Measurements from ENCODE around the gene RNF181. TPM values are rescaled to one million over a fixed set of nuclear protein-coding genes. Genes with fewer than 3 reads are reported as not detected.

Gene RNF181
- total and polyA plus RNA-seq, 2 of the 13 experiments (the other 11 are each of a cell fraction or from before 2014, with no cell fraction given) = 224 to 578 TPM

- no peak; the same call in 1 of the 2 replicates for TF ChIP-seq ZNF609 (CRISPR knock-in tag; IDR thresholded peaks at IDR 0.05; ENCODE audit: borderline replicate concordance)
- TF ChIP-seq ZNF543 (CRISPR knock-in tag; IDR thresholded peaks at IDR 0.05) = peak; percentile 40; the same call in 1 of the 2 replicates
- no peak; the same call in 1 of the 2 replicates for TF ChIP-seq ZNF501 (CRISPR knock-in tag; IDR thresholded peaks at IDR 0.05)
- 0 out of 2 replicates have a peak, but pooled peaks have one; percentile 28 for TF ChIP-seq SRY (CRISPR knock-in tag; IDR thresholded peaks at IDR 0.05)
- no peak; the same call in 1 of the 2 replicates for TF ChIP-seq TGIF2 (CRISPR knock-in tag; IDR thresholded peaks at IDR 0.05)
- TF ChIP-seq POLR2AphosphoS5 (IDR thresholded peaks at IDR 0.05; ENCODE audit: low read depth, low read length) = 0 out of 2 replicates have a peak, but pooled peaks have one; percentile 15
- peak; percentile 59; the same call in 1 of the 2 replicates for TF ChIP-seq ZNF230 (CRISPR knock-in tag; IDR thresholded peaks at IDR 0.05)
- TF ChIP-seq SSRP1 (CRISPR knock-in tag; IDR thresholded peaks at IDR 0.05) = peak; percentile 36; the same call in 1 of the 2 replicates
- TF ChIP-seq FOXM1 (CRISPR knock-in tag; IDR thresholded peaks at IDR 0.05) = no peak
- no peak for TF ChIP-seq CREBL2 (CRISPR knock-in tag; IDR thresholded peaks at IDR 0.05; ENCODE audit: borderline replicate concordance)
- 0 out of 2 replicates have a peak, but pooled peaks have one; percentile 10 for TF ChIP-seq ZBTB20 (CRISPR knock-in tag; IDR thresholded peaks at IDR 0.05; ENCODE audit: borderline replicate concordance, low read depth)
- no peak for TF ChIP-seq SUZ12 (IDR thresholded peaks at IDR 0.05; ENCODE audit: low read depth, low read length)
- no peak for TF ChIP-seq HMGXB3 (CRISPR knock-in tag; IDR thresholded peaks at IDR 0.05; ENCODE audit: borderline replicate concordance)
- TF ChIP-seq ZNF891 (CRISPR knock-in tag; IDR thresholded peaks at IDR 0.05) = peak; percentile 67; the same call in 1 of the 2 replicates
Measured at GRCh38 chr2:85600951-85601770, 5.6 kb downstream of the RNF181 start (continued).
